ENCODE results near the gene CACNA2D3.

The CACNA2D3 gene

GRCh38 chr3:54599716-54600115 lies 477.4 kb downstream of the CACNA2D3 start:
- TF ChIP-seq ZFX (IDR thresholded peaks at IDR 0.05; ENCODE audit: borderline replicate concordance) (no peak), CTCF (IDR thresholded peaks at IDR 0.05) (no peak)
- H3K27ac ChIP-seq = no peak overlapping the region

GRCh38 chr3:54600441-54601204 lies 478.3 kb downstream of the CACNA2D3 start:
- TF ChIP-seq ZFX (IDR thresholded peaks at IDR 0.05; ENCODE audit: borderline replicate concordance) (no peak), CTCF (IDR thresholded peaks at IDR 0.05) (no peak)
- H3K27ac ChIP-seq = no peak overlapping the region

DNA sequence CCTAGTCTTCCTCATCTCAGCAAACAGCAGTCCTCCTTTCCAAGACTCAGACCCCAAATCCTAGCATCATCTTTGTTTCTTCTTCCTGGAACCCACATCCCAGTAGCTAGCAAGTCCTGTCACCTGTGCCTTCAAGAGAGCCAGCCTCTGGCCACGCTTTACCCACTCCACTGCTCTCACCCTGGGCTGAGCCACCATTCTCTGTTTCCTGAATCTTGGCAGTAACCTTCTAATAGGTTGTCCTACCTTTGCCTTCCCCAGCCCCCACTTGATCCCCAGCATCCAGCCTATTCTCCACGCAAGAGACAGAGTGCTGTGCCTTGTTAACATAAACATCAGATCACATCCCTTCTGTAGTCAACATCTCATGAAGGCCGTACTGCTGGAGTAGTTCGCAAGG lies 482.1 kb downstream of the CACNA2D3 start:
- TF ChIP-seq ZFX (IDR thresholded peaks at IDR 0.05; ENCODE audit: borderline replicate concordance) = no peak
- no peak for TF ChIP-seq CTCF (IDR thresholded peaks at IDR 0.05)
- no peak overlapping the region for H3K27ac ChIP-seq

GRCh38 chr3:54608041-54608440 lies 485.7 kb downstream of the CACNA2D3 start:
- no peak overlapping the region for H3K27ac ChIP-seq
- TF ChIP-seq ZFX (IDR thresholded peaks at IDR 0.05; ENCODE audit: borderline replicate concordance) = no peak
- TF ChIP-seq CTCF (IDR thresholded peaks at IDR 0.05) = no peak

- TF ChIP-seq CTCF (IDR thresholded peaks at IDR 0.05) = no peak
- no peak for TF ChIP-seq ZFX (IDR thresholded peaks at IDR 0.05; ENCODE audit: borderline replicate concordance)
- H3K27ac ChIP-seq = no peak overlapping the region
Observed at GRCh38 chr3:54619053-54619452, 496.7 kb downstream of the CACNA2D3 start.

DNA sequence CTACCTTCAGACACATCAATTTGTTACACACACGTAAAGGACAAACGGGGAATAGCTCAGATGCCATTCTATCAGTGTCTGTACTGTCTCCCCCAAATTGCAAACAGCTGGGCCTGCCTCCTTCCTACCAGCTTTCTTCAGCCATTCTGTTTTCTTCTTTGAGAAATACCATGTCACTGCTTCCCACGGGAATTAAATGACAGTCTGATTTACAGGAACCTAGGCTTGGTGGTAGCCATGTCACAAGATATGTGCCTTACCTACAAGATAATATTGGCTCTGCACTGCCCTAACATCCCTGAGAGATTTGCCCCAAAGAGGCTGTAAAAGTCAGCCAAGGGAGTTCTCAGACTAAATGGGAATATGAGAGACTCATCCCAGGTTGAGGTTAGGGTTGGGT lies 497.2 kb downstream of the CACNA2D3 start:
- TF ChIP-seq ZFX (IDR thresholded peaks at IDR 0.05; ENCODE audit: borderline replicate concordance) (no peak), CTCF (IDR thresholded peaks at IDR 0.05) (no peak)
- H3K27ac ChIP-seq = no peak overlapping the region

DNA sequence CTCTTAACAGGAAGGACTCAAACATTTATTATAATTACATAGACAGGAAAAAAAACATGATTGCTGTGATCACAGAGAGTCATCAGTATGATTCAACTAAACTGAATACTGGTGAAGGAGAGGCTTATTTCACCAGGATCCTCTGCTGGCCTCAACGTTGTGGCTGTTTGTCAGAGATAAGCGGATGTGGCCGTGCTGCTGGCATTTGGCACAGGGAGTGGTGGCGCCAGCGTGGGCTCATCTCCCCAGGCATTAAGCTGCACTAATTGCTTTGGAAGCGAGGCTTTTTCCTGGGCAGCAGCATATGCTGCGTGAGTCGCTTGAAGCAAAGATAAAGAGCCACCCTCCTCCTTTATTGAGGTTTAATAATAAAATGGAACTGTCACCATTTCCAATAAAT lies 498.8 kb downstream of the CACNA2D3 start:
- TF ChIP-seq CTCF (IDR thresholded peaks at IDR 0.05) = no peak
- no peak overlapping the region for H3K27ac ChIP-seq
